DMS 273 treated with DMSO at 0.1 percent for 48 hours (cell line): ENCODE measurements around the gene GAS2L3.
"Not testable (repeated sequence)": the region's sequence is repeated elsewhere in the genome, so short reads cannot be mapped to it uniquely, and the experiment has no call there.

ENCODE experiments used
- DNase-seq: peaks from one replicate; lab custom pipeline; 2025; lab: John Stamatoyannopoulos, UW

GAS2L3 gene

GRCh38 chr12:100573292-100574186 is at the start of gene GAS2L3:
TSS of gene GAS2L3 (plus strand) at chr12:100573684. CDS start at chr12:100594905, 21,221 bp downstream.
- DNase-seq, result peak; percentile 48

DNA sequence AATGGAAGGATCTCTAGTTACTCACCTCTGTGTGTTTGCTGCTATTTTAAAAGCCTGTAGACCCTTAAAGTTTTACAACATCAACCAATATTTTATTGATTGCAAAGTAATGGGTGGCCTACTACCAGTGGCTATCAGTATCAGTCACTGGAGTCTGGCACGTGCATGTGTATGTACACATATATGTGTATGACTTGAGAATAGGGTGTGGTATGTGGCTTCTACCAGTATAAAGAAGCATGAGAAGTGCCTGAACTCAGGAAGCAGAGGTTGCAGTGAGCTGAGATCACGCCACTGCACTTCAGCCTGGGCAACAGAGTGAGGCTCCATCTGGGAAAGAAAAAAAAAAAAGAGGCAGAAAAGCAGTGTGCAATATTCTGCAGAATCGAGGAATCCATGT is 45.5 kb upstream of the GAS2L3 start:
- no peak for DNase-seq

DNA sequence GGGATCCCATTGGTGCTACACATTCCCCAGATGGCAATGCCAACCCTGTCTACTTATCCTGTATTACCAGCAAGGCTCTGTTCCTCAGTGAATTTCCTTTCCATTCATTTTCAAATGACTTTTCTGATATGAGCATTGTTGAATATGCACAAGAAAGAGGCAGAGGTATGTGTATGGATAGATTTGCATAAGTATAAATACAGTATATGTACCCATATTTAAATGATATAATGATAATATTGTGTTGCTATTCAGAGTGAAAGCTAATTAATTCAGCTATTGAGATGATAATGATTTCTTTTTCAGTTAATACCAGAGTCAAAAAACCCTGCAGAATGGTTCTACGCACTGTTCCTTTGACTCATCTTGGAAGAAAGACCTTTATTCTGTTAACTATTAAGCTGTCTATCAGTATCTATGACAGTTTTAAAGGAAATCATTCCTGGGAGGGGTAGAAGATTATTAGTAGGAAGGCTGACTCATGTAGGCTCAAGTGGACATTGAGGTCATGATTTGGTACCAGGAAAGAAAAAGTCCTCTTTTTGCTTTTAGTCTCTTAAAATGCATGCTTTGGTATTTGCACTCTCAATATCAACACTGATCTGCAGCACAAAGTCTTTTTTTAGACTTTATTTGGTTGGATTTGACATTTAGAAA is 44.9 kb upstream of the GAS2L3 start:
- DNase-seq, result no peak

DNA sequence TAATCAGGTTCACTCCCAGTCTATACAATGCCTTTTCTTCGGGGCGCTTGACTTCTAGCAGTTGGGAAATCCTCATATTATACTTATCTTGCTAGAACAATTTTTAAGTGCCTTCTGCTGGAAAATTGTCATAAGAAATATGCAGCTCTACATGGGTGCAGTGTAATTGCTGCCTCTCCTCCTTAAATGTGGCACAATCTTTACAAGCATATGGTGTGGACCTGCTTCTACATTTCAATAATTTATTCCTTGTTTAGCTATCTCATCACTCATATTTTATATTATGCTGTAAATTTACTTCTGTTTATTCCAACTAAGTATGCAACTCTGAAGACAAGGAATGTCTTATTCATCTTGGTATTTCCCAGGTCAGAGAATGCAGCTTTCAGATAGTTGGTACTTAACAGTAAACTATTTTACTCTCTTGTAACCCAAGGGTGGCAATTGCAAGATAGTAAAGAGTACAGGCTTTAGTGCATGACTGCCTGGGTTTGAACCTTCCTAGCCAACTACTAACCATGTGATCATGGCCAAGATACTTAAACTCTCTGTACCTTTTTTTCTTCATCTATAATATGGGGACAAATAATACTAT is 43.6 kb upstream of the GAS2L3 start:
- no peak for DNase-seq

DNA sequence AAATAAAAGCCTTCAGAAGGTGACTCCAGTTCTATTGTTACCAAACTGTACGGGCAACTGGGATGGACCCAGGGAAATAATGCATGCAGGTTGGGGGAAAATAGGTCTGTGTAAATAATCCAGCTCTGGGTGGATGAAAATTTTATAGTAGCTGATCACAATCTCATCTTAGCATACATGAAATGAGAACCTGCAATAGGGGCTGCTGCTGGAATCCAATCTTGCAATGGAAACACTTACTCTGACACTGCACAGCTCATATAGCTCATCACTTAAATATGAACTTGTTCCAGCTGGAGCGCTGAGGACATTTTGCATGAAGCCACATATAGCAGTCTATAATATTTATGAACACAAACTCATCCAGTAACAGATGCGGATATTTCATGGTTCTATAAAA is 40.1 kb upstream of the GAS2L3 start:
- DNase-seq, result no peak

DNA sequence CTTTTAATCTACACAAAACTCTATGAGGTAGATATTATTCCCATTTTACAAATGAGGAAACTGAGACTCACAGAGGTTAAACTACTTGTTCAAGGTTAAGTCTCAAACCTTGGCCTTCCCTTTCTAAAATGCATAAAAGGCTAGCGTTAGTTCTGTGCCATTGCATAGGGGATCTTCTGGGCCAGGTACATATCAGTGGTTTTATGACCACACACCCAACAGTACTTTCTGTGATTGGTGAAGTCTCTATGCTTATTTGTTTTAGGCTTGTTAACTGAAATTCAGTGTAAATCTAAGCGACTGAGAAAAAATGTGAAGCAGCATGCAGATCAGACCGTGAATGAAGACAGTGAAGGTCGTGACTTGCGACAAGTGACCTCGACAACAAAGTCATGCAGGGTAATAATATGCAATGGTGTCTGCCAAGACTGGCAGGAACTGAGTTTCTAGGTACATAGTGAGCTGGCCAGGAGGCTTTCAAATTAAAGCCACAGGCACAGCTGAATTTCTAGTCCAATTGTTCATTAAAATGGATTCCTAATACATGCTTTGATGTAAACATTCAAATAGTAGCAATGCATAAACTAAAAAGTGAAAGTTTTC is 38.8 kb upstream of the GAS2L3 start:
- DNase-seq, result no peak

DNA sequence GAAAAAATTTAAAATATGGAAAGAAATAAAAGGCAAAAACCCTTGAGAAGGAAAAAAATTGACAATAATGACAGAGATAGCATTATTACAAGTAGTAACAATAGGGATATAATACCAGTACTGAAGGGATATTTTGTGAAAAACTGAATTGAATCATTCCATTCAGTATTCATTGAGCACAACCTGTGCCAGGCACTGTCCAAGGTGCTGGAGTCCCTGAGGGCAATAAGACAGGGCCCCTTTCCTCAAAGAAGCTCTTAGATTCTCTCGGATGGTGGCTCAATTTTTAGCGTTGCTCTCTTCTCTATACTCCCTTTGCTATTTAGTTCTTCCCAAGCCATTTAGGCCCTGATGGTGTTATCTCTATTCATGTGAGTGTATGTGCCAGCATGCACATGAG is 34.3 kb upstream of the GAS2L3 start:
- no peak for DNase-seq

- DNase-seq, result no peak
These were observed 29.3 kb upstream of the GAS2L3 start for GRCh38 chr12:100544165-100544564.

GRCh38 chr12:100545092-100545491 is 28.4 kb upstream of the GAS2L3 start:
- no peak for DNase-seq

DNA sequence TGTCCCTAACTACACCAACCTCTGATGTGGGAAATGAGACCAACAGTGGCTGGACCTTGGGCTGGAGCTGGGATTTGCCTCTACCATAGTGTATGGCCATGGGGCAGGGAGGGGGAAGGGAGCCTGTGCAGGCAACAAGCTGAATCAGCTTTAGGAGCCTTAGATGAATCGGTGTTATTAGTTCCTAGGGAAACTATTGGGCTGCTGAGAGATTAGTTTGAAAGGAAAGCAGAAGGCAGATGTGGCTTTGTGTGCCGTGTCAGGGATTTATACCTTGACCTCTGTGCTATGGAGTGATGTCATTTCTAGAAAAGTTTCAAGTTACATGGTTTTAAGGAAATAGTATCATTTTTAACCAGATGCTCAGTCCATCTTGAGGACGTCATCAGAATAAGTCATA is 19.5 kb upstream of the GAS2L3 start:
- DNase-seq, result no peak

GRCh38 chr12:100554608-100555077 is 18.8 kb upstream of the GAS2L3 start:
- DNase-seq, result peak; percentile 49

GRCh38 chr12:100555722-100556121 is 17.8 kb upstream of the GAS2L3 start:
- DNase-seq, result no peak

- no peak for DNase-seq
These were observed 16.1 kb upstream of the GAS2L3 start for GRCh38 chr12:100557357-100557756.

GRCh38 chr12:100559261-100559660 is 14.2 kb upstream of the GAS2L3 start:
- DNase-seq, result not testable (repeated sequence)

- DNase-seq, result no peak
These were observed 9.4 kb upstream of the GAS2L3 start for GRCh38 chr12:100564090-100564489.

DNA sequence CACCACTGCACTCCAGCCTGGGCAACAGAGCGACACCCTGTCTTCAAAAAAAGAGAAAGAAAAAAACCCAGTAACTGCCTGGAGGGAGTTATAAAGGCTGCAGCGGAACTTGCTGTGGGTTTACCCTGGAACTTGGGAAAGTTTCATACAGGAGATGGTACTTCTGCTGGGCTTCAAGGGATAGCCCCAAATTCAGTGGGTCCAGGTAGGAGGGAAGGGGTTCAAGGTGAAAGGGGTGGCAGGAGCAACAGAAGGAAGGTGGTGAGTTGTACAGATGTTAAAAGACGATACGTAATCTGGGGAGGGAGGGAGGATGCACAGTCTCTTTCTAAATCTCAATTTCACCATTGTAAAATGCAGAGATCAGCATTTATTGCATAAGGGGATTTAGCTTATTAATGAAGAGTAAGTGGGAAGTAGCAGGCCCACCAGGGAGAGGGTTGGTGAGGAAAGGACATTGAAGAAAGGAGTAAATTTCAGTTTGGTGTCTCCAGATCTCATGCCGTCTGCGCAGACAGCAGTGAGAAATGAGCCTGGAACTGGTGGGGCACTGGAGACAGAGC is 8.5 kb upstream of the GAS2L3 start:
- no peak for DNase-seq

GRCh38 chr12:100565987-100566545 is 7.4 kb upstream of the GAS2L3 start:
- no peak for DNase-seq

DNA sequence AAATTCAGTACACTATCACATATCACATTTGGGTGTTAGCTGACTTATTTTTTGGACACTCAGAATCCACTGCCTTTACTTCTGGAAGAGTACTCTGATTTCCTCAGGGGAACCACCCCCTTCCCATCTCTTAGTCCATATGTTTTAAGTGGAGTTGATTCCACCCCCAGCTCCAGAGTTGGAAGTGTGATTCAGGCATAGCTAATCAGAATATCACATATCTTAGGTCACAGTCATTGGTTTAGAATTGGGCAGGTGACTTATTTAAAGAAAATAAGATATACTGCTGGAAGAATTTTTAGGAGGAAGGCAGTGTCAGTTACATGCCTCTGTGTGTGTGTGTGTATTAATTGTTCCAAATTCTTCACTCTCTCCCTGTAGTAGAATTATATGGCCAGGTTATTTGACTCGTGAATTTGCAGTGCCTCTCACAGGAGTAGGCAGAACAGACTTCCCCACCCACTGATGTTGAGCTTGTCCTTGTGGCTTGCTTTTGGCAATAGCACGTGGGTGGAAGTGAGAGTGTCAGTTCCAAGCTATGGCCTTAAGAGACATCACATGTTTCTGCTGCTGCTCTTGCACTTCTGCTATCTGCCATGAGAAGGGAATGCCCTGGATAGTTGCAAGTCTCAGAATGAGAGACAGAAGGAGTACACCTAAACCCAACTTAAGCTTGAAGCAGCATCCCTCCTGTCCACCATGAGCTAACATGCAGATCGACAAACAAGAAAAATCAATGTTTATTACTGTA is 6.4 kb upstream of the GAS2L3 start:
- no peak for DNase-seq

GRCh38 chr12:100567945-100568344 is 5.5 kb upstream of the GAS2L3 start:
- no peak for DNase-seq

GRCh38 chr12:100572184-100572583 is 1.3 kb upstream of the GAS2L3 start:
- no peak for DNase-seq
